Smooth muscle cell (in vitro differentiated cells): Measurements from ENCODE around the gene CITED1. TPM values are rescaled to one million over a fixed set of nuclear protein-coding genes. Genes with fewer than 3 reads are reported as not detected.

ENCODE experiments used
- DNase-seq: peaks from one replicate; lab custom pipeline; 2025; ENCODE audit not compliant: unreplicated experiment; lab: John Stamatoyannopoulos, UW
- H2AFZ ChIP-seq: fragments of 200-600 bp; sonication (generic); 2 replicates; pipeline ENCODE4 v1.6.0; 2016; ENCODE audit warnings: antibody characterized with exemption, low read depth, mild to moderate bottlenecking
- H3F3A ChIP-seq: fragments of 200-600 bp; sonication (generic); 2 replicates; pipeline ENCODE4 v1.6.0; 2017; ENCODE audit warnings: antibody characterized with exemption, low read depth
- H3K27ac ChIP-seq: fragments of 200-600 bp; sonication (generic); 2 replicates; pipeline ENCODE4 v1.5.1; 2016; ENCODE audit warnings: low read depth, mild to moderate bottlenecking
- H3K27me3 ChIP-seq: fragments of 200-600 bp; sonication (generic); 2 replicates; pipeline ENCODE4 v1.6.1; 2016; ENCODE audit warnings: low read depth, mild to moderate bottlenecking
- H3K36me3 ChIP-seq: fragments of 200-600 bp; sonication (generic); 2 replicates; pipeline ENCODE4 v1.5.1; 2016; ENCODE audit warnings: low read depth
- H3K4me1 ChIP-seq: fragments of 200-600 bp; sonication (generic); 2 replicates; pipeline ENCODE4 v1.5.1; 2016; ENCODE audit warnings: low read depth
- H3K4me2 ChIP-seq: fragments of 200-600 bp; sonication (generic); 2 replicates; pipeline ENCODE4 v1.6.0; 2016; ENCODE audit warnings: mild to moderate bottlenecking
- H3K4me3 ChIP-seq: fragments of 200-600 bp; sonication (generic); 2 replicates; pipeline ENCODE4 v1.5.1; 2016; ENCODE audit warnings: mild to moderate bottlenecking
- H3K79me2 ChIP-seq: fragments of 200-600 bp; sonication (generic); 2 replicates; pipeline ENCODE4 v1.6.0; 2016; ENCODE audit warnings: low read depth, mild to moderate bottlenecking
- H3K9ac ChIP-seq: fragments of 200-600 bp; sonication (generic); 2 replicates; pipeline ENCODE4 v1.6.0; 2016; ENCODE audit warnings: low read depth
- H3K9me3 ChIP-seq: fragments of 200-600 bp; sonication (generic); replicated peaks from 2 replicates; pipeline ENCODE4 v1.5.1; 2016; ENCODE audit warnings: low read depth
- H4K20me1 ChIP-seq: fragments of 200-600 bp; sonication (generic); 2 replicates; pipeline ENCODE4 v1.6.0; 2016; ENCODE audit warnings: low read depth
- WGBS: methylation state at CpG from one replicate; pipeline ENCODE4 v1.1.7; 2016; ENCODE audit warnings: low lambda C conversion rate; 5-methylcytosine and 5-hydroxymethylcytosine counted together
- polyA plus RNA-seq: library from polyadenylated mRNA; unstranded; fragments of >200 nt; fragmentation: Nextera tagmentation; extraction: Ambion mirVana; gene quantifications from 2 replicates; pipeline ENCODE4 v1.2.1, GENCODE V29; 2016
- total RNA-seq: library from RNA; depleted of rRNA; stranded (reverse); fragments of >200 nt; gene quantifications from 2 replicates; pipeline ENCODE4 v1.2.3, GENCODE V29; 2014
- TF ChIP-seq, protein P1 (sequence below): fragments of 200-600 bp; sonication (generic); IDR thresholded peaks from 2 replicates; pipeline ENCODE4 v1.5.1; 2017; ENCODE audit warnings: borderline replicate concordance, mild to moderate bottlenecking, antibody characterized with exemption; ENCODE audit not compliant: insufficient read depth, poor library complexity, severe bottlenecking

CITED1 gene
- total and polyA plus RNA-seq, 2 experiments from 2014 or later = 0.42 to 1.0 TPM

DNA sequence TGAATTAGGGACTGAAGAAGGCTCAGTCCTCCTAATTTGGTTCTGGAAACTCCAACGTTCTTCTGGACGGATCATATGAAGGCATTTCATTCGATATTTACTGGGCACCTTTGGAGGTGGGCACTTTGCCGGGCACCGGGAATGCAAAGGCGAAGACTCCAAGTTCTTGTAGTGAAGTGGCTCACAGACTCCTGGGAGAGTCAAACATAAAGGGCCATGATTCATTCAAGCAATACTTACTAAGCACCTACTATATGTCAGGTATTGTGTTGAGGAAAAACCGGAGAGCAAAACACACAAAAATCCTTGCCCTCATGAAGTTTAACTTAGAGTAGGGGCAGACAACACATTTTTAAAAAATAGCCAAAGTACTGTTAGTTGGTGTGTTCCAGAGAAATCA lies 49.9 kb downstream of the CITED1 start:
- Histone ChIP-seq H3K27ac (no peak overlapping the region), H2AFZ (no peak overlapping the region), H3K4me1 (no peaks in the 10 kb centered on the region), H3K9me3 (no peaks in the 10 kb centered on the region), H3K4me3 (no peak overlapping the region), H3K9ac (no peak overlapping the region), H3K4me2 (peak overlapping the region; percentile 40), H3K27me3 (no peaks in the 10 kb centered on the region), H3K36me3 (no peaks in the 10 kb centered on the region), H3F3A (no peaks in the 10 kb centered on the region), H3K79me2 (no peaks in the 10 kb centered on the region), H4K20me1 (no peaks in the 10 kb centered on the region)
- TF ChIP-seq, protein P1, sequence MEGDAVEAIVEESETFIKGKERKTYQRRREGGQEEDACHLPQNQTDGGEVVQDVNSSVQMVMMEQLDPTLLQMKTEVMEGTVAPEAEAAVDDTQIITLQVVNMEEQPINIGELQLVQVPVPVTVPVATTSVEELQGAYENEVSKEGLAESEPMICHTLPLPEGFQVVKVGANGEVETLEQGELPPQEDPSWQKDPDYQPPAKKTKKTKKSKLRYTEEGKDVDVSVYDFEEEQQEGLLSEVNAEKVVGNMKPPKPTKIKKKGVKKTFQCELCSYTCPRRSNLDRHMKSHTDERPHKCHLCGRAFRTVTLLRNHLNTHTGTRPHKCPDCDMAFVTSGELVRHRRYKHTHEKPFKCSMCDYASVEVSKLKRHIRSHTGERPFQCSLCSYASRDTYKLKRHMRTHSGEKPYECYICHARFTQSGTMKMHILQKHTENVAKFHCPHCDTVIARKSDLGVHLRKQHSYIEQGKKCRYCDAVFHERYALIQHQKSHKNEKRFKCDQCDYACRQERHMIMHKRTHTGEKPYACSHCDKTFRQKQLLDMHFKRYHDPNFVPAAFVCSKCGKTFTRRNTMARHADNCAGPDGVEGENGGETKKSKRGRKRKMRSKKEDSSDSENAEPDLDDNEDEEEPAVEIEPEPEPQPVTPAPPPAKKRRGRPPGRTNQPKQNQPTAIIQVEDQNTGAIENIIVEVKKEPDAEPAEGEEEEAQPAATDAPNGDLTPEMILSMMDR = no peak
- 82% methylated on average over 7 of the region's 7 CpGs for WGBS
- DNase-seq = no peak

DNA sequence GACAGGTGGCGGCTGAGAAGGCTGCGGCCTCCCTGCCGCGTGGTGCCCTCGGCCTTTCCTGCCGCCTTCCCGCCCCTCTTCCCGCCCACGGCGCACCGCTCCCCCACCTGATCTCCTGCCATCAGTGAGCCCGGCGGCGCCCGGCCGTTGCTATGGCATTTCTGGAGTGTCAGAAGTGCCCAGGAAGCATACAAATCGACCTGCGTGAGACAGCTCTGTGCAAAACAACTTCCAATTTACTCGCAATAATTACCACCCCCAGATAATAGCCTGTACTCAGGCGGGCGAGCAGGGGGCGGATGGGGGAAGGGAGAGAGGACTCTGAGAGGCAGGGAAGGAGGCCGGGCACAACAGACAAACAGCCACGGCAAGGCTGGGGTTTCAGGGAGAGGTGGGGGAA lies 50.3 kb downstream of the CITED1 start:
- WGBS = 57% methylated on average over 24 of the region's 24 CpGs
- H3K27ac ChIP-seq = no peak overlapping the region
- no peaks in the 10 kb centered on the region for H4K20me1 ChIP-seq
- no peaks in the 10 kb centered on the region for H3K79me2 ChIP-seq
- no peak for DNase-seq
- H3K9ac ChIP-seq = no peak overlapping the region
- TF ChIP-seq, protein P1 = no peak
- no peaks in the 10 kb centered on the region for H3F3A ChIP-seq
- H3K9me3 ChIP-seq = no peaks in the 10 kb centered on the region
- H3K4me2 ChIP-seq = peak overlapping the region; percentile 40
- H2AFZ ChIP-seq = no peak overlapping the region
- H3K36me3 ChIP-seq = no peaks in the 10 kb centered on the region
- no peaks in the 10 kb centered on the region for H3K4me1 ChIP-seq
- no peaks in the 10 kb centered on the region for H3K27me3 ChIP-seq
- H3K4me3 ChIP-seq = no peak overlapping the region

DNA sequence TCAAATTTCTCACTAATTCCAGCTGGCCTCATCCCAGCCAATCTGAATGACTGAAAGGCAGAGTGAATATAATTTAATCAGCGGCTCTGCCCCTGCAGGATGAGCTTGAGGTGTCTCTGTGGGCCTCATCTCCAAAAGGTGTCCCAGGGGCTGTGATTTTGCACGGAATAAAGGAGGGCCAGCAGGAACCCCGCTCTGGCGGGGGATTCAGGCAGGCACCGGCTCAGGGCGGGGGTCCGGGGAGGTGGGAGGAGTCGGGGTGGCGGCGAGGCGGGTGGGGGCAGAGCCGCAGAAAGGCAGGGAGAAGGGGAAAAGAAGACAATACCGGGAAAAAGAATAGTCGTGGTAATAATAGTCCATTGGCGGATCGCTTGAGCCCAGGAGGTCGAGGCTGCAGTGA lies 50.9 kb downstream of the CITED1 start:
- Histone ChIP-seq H3K9ac (no peak overlapping the region), H3K4me3 (no peak overlapping the region), H3K36me3 (no peaks in the 10 kb centered on the region), H3K79me2 (no peaks in the 10 kb centered on the region), H3K4me1 (no peaks in the 10 kb centered on the region), H2AFZ (no peak overlapping the region), H4K20me1 (no peaks in the 10 kb centered on the region), H3K27ac (no peak overlapping the region), H3K4me2 (no peak overlapping the region), H3K27me3 (no peaks in the 10 kb centered on the region), H3F3A (no peaks in the 10 kb centered on the region), H3K9me3 (no peaks in the 10 kb centered on the region)
- no peak for DNase-seq
- TF ChIP-seq, protein P1 = no peak
- 39% methylated on average over 15 of the region's 17 CpGs for WGBS

DNA sequence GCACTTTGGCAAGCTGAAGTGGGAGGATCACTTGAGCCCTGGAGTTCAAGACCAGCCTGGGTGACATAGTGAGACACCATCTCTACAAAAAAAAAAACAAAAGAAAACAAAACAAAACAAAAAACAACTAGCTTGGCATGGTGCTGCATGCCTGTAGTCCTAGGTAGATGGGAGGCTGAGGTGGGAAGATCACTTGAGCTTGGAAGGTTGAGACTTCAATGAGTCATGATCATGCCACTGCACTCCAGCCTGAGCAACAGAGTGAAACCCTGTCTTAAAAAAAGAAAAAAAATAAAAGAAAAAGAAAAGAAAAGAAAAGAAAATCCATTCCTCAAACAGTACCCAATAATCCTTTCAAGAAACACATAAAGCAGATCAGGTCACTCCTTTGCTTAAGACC lies 52.0 kb downstream of the CITED1 start:
- Histone ChIP-seq H3K36me3 (no peaks in the 10 kb centered on the region), H3K4me3 (no peak overlapping the region), H4K20me1 (no peaks in the 10 kb centered on the region), H3K9me3 (no peaks in the 10 kb centered on the region), H3K4me1 (no peaks in the 10 kb centered on the region), H3K79me2 (no peaks in the 10 kb centered on the region), H3K4me2 (no peak overlapping the region), H3K27me3 (no peaks in the 10 kb centered on the region), H3F3A (no peaks in the 10 kb centered on the region), H2AFZ (no peak overlapping the region), H3K9ac (no peak overlapping the region), H3K27ac (no peak overlapping the region)
- no peak for DNase-seq
- TF ChIP-seq, protein P1 = no peak
